ENCODE measurements around the gene BNC1.

BNC1 gene

DNA sequence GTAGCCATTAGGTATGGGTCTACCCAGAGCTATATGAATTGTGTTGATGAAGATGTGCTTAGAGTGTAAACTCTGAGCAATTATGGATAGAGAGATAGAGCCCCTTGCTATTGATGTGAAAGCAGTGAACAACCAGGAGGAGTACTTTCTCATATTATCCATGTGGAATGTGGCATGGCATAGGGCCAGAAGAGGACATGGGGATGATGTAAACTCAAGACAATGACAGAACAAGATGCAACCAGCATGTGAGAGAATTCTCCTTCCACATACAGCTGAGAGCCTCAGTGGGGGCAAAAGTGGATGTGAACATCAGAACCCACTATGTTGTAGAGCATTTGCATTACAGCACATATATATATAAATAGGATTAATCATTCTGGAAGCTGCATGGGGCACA, 36.4 kb upstream of the BNC1 start:
- TF ChIP-seq, protein P1, sequence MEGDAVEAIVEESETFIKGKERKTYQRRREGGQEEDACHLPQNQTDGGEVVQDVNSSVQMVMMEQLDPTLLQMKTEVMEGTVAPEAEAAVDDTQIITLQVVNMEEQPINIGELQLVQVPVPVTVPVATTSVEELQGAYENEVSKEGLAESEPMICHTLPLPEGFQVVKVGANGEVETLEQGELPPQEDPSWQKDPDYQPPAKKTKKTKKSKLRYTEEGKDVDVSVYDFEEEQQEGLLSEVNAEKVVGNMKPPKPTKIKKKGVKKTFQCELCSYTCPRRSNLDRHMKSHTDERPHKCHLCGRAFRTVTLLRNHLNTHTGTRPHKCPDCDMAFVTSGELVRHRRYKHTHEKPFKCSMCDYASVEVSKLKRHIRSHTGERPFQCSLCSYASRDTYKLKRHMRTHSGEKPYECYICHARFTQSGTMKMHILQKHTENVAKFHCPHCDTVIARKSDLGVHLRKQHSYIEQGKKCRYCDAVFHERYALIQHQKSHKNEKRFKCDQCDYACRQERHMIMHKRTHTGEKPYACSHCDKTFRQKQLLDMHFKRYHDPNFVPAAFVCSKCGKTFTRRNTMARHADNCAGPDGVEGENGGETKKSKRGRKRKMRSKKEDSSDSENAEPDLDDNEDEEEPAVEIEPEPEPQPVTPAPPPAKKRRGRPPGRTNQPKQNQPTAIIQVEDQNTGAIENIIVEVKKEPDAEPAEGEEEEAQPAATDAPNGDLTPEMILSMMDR (IDR thresholded peaks at IDR 0.05; ENCODE audit: low read depth, low read length) = no peak
- DNase-seq (ENCODE audit: low read depth in 2 of 2) = peak; percentile 34 to 44
- no peak overlapping the region for H3K4me3 ChIP-seq (replicated peaks in 1 of 2; ENCODE audit: low read depth in 2 of 2, low read length in 2 of 2)

DNA sequence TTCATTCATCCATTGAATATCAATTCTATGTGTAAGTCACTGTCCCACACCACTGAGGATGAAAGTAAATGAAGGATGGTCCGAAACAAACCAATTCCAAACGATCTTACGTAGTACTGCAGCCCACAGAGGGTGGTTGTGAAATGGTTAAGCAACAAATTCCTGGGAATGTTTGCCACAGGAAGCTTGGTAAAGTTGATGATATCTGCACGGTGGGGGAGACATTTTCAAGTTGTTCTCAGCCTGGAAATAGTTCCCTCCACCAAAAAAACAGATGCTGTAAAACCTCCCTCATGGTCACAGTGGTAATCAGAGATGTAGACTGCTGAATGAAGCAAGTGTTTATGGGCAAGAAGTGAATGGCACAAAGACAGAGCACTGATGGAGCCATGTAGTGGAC, 35.9 kb upstream of the BNC1 start:
- H3K4me3 ChIP-seq (replicated peaks in 1 of 2; ENCODE audit: low read depth in 2 of 2, low read length in 2 of 2) = no peak overlapping the region
- TF ChIP-seq, protein P1 (IDR thresholded peaks at IDR 0.05; ENCODE audit: low read depth, low read length) = no peak
- DNase-seq (ENCODE audit: low read depth in 2 of 2) = peak; percentile 59 to 83

DNA sequence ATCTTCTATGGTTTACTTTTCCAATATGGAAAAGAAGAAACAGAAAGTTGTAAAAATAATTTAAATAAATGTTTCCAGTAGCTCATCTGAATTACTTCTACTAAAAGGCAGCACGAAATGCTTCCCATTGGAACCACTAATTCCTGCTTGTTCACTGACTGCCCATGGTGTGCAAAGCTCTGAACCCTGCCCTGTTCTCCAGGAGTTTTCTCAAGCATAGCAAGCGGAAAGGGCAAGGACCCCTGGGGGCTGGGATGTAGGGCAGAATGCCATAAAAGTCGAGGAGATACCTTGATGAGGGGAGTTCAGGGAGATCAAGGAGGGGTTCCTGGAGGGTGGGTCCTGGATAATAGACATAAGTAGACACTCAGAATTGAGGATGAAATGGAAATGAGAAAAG, 35.3 kb upstream of the BNC1 start:
- no peak overlapping the region for H3K4me3 ChIP-seq (replicated peaks in 1 of 2; ENCODE audit: low read depth in 2 of 2, low read length in 2 of 2)
- TF ChIP-seq, protein P1 (IDR thresholded peaks at IDR 0.05; ENCODE audit: low read depth, low read length) = no peak
- DNase-seq (ENCODE audit: low read depth in 2 of 2) = no peak

DNA sequence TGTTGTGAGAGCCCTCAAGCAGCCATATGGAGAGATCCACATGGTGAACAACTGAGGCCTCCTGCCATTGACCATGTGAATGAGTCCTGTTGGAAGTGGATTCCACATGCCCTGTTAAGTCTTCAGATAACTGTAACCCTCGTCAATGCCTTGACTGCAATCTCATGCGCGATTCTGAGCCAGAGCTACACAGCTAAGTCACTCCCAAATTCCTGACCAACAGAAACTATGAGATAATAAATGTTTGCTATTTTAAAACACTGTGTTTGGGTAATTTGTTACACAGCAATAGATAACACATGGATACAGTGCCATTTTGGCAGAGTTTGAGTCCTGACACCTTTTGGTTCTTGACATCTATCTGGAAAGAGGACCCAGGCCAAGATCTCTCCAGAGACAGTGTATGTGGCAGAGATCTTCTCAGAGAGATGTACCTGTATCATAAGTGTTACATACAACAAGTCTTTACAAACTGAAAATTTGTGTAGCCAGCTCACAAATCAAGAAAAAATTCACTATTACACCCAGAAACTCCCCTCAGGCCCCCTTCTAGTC, 34.5 kb upstream of the BNC1 start:
- TF ChIP-seq, protein P1 (IDR thresholded peaks at IDR 0.05; ENCODE audit: low read depth, low read length) = no peak
- DNase-seq (ENCODE audit: low read depth in 2 of 2) = peak in 1 of 2 donors; percentile 52
- H3K4me3 ChIP-seq (replicated peaks in 1 of 2; ENCODE audit: low read depth in 2 of 2, low read length in 2 of 2) = no peak overlapping the region

DNA sequence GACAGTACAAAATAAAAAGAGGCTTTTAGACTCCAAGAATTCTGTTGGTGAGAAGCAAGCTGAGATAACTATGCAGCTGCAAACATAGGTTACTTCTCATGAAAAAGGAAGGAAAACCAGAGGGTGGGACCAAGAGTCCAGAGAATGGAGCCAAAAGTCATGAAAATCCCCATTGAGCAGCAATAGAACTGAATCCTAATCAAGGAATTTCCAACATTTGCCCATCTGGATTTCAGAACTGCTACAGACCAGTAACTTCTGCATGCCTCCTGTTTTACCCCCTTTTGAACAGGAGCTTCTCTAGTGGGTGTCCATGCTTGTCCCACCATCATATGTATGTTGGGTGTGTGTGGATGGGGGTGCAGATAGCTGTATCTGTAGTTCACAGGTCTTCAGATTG, 33.6 kb upstream of the BNC1 start:
- no peak overlapping the region for H3K4me3 ChIP-seq (replicated peaks in 1 of 2; ENCODE audit: low read depth in 2 of 2, low read length in 2 of 2)
- no peak for DNase-seq (ENCODE audit: low read depth in 2 of 2)
- TF ChIP-seq, protein P1 (IDR thresholded peaks at IDR 0.05; ENCODE audit: low read depth, low read length) = no peak

DNA sequence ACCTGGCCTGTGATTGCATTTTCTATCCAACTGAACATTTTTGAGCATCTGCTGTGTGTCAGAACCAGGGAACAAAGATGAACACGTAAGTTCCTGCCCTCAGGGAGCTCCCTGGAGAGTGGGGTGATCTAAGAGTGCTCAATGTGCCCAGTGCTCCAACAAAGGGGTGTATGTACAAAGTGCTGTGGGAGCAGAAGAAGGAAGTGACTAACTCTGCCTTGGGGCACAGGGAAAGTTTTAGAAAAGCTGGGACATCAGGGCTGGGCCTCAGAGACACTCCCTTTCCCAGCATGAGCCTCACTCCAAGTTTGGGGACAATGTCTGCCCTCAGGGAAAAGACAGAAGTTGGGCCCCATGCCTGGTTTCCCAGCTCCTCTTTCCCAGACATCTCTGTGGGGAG, 27.6 kb upstream of the BNC1 start:
- TF ChIP-seq, protein P1 (IDR thresholded peaks at IDR 0.05; ENCODE audit: low read depth, low read length) = no peak
- peak in 1 of 2 donors; percentile 43 for DNase-seq (ENCODE audit: low read depth in 2 of 2)
- H3K4me3 ChIP-seq (replicated peaks in 1 of 2; ENCODE audit: low read depth in 2 of 2, low read length in 2 of 2) = no peak overlapping the region

Measured in cardiac fibroblast (primary cell).